CD4-positive, alpha-beta T cell treated with Interleukin-1 beta for 1 hour (primary cell): ENCODE measurements around the gene WIPF1.
A peak's percentile ranks its signal among the peaks of the same experiment; 100 is the strongest.

Experiments
- DNase-seq, 2 donors: peaks; one replicate each; pipeline ENCODE4 v3.0.0-alpha.2; 2020 to 2022

The WIPF1 gene

GRCh38 chr2:174595116-174595809 lies 2.3 kb downstream of the WIPF1 start:
- DNase-seq: peak in 1 of 2 donors; percentile 54

GRCh38 chr2:174594456-174594855 lies 3.1 kb downstream of the WIPF1 start:
- peak in 1 of 2 donors; percentile 42 for DNase-seq

- peak; percentile 79 to 86 for DNase-seq
Observed at GRCh38 chr2:174593574-174594203, 3.9 kb downstream of the WIPF1 start.

- DNase-seq: no peak
Observed at GRCh38 chr2:174593041-174593440, 4.6 kb downstream of the WIPF1 start.

GRCh38 chr2:174591740-174592139 lies 5.9 kb downstream of the WIPF1 start:
- no peak for DNase-seq

GRCh38 chr2:174590928-174591648 lies 6.5 kb downstream of the WIPF1 start:
- no peak for DNase-seq

GRCh38 chr2:174590346-174590745 lies 7.3 kb downstream of the WIPF1 start:
- no peak for DNase-seq

- DNase-seq: no peak
Observed at GRCh38 chr2:174589334-174589733, 8.3 kb downstream of the WIPF1 start.

- no peak for DNase-seq
Observed at GRCh38 chr2:174588463-174588862, 9.1 kb downstream of the WIPF1 start.

GRCh38 chr2:174587579-174587978 lies 10.0 kb downstream of the WIPF1 start:
- no peak for DNase-seq

GRCh38 chr2:174586418-174587295 lies 10.9 kb downstream of the WIPF1 start:
- no peak for DNase-seq

- DNase-seq: no peak
Observed at GRCh38 chr2:174585657-174586252, 11.8 kb downstream of the WIPF1 start.

GRCh38 chr2:174585146-174585545 lies 12.5 kb downstream of the WIPF1 start:
- no peak for DNase-seq

GRCh38 chr2:174581491-174581890 lies 16.1 kb downstream of the WIPF1 start:
- no peak for DNase-seq

GRCh38 chr2:174580951-174581350 lies 16.7 kb downstream of the WIPF1 start:
- no peak for DNase-seq

GRCh38 chr2:174577967-174578589 lies 19.5 kb downstream of the WIPF1 start:
- DNase-seq: peak; percentile 64 to 75

GRCh38 chr2:174575124-174575776 lies 22.4 kb downstream of the WIPF1 start:
- no peak for DNase-seq

GRCh38 chr2:174574657-174575056 lies 22.9 kb downstream of the WIPF1 start:
- DNase-seq: no peak

- peak; percentile 54 to 60 for DNase-seq
Observed at GRCh38 chr2:174573621-174574081, 24.0 kb downstream of the WIPF1 start.

- no peak for DNase-seq
Observed at GRCh38 chr2:174572556-174572955, 25.0 kb downstream of the WIPF1 start.

GRCh38 chr2:174571669-174572323 lies 25.8 kb downstream of the WIPF1 start:
- no peak for DNase-seq
